Stimulated activated CD8-positive, alpha-beta memory T cell treated with anti-CD3 and anti-CD28 coated beads, Interleukin-4, amount 100 ng/mL, for 24 hours (primary cell): ENCODE measurements around the gene TTBK1.

ENCODE experiments used
- DNase-seq: peaks from one replicate; pipeline ENCODE4 v3.0.0-alpha.2; 2020; ENCODE audit warnings: low read depth

The TTBK1 gene

GRCh38 chr6:43273707-43274106 lies 30.4 kb downstream of the TTBK1 start:
- no peak for DNase-seq

- DNase-seq = no peak
These were observed 31.0 kb downstream of the TTBK1 start for GRCh38 chr6:43274127-43274915.

DNA sequence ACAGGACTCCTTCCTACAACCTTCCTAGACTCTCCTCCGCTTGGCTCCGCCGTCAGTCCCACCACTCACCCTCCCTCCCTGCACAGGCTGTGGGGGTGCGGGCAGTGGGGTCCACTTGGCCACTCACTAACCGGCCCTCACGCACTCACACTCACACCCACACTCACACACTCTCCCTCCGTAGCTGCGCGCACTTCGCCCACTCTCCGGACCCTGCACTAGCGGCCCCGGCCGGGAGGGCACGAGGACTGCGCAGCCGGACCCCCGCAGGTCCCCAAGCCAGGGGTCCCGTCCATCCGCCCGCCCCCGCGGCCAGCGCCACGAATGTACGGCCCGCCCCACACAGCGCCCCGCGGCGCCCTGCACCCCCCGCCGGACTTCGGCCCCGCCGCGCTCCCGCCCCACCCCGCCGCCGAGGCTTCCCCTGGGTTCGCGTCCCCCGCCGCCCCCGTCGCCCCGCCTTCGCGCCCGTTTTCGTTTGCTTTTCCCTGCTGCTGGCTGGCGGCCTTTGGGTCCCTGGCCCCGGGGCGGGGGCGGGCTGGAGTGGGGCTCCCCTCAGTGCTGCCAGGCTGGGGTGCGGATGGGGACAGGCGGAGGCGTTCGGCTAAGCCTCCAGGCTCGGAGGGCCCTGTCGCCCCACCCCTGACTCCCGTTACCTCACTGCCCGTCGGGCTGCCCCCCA lies 31.8 kb downstream of the TTBK1 start:
- DNase-seq = peak; percentile 15

DNA sequence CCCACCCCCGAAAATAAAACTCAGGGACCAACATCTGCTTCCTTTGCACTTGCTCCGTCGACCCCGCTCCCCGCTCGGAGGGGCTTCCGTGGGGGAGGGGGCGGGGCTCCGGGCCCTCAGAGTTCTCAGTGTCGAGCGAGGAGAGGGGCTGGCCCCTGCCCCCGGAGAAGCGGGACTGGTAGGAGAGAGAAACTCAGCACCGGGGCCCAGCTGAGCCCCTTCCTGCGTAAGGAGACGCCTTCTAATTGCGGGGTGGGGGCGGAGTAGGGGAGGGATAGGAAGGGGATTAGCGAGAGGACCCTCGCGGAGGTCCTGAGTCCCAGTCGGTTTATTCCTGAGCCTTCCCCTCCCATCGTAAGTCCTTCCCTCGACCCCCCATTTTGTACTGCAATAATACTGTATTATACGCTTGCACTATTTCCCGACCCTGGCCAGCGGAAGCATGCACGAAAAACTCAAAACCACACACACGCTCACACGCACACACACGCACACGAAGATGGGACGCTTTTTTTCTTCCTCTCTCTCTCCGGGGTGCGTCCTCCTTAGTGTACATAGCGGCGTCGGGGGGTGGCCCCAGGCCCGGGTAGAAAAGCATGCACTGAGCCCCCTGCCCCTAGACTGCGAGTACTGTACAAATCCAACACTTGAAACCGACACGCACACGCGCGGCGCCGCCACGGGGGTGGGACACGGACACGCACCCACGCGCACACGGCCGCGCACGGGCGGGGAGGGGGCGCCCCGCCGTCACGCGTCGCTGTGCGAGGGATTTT lies 32.7 kb downstream of the TTBK1 start:
- DNase-seq = no peak

DNA sequence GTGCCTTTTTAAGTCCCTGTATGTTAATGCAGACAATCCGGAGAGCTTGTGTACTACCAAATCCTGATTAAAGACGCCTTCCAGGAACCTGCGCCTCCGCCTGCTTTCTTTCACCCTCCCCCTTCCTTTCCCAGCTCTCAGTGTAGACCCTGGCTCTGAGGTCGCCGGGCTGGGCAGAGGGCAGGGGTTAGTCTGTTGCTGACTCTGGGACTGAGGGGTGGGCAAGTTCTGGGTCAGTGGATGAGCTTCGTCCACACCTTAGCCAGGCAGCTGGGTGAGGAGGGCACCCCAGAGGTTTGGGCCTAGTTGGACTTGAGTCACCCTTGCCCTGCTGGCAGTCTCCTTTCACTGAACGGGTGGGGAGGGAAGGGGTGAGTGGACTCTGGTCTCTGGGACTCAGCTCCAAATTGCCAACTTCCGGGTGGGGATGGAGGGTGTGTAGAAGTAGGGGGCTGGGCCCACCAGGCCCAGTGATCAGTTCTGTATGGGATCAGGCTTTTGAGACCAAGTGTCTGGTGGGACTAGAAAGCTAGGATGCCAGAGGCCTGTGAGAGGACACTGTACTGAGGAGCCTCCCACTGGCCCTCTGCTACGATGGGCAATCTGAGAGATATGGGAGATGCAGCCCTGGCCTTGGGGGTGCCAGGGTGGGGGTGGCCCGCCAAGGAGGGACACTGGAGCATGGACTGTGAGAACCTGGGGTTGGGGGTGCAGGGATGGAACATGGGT lies 33.5 kb downstream of the TTBK1 start:
- no peak for DNase-seq

DNA sequence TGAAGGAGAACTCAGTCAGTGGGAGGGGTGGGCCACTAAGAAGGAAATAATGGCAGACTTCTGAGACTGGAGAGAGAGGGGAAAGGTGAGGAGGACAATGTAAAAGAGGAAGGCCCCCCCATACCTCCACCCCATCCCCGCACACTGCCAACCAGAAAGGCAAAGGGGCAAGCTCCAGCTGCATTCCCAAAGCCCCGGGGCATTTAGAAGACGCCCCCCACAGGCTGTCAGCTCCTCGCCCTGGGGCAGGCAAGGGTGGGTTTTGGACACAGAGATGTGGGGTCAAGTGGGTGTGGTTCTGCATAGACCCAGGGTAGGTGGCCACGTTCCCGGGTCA lies 34.0 kb downstream of the TTBK1 start:
- no peak for DNase-seq

- DNase-seq = no peak
These were observed 34.6 kb downstream of the TTBK1 start for GRCh38 chr6:43277643-43278523.

GRCh38 chr6:43278524-43279078 lies 35.3 kb downstream of the TTBK1 start:
- DNase-seq = no peak

- DNase-seq = no peak
These were observed 37.0 kb downstream of the TTBK1 start for GRCh38 chr6:43280234-43280633.

DNA sequence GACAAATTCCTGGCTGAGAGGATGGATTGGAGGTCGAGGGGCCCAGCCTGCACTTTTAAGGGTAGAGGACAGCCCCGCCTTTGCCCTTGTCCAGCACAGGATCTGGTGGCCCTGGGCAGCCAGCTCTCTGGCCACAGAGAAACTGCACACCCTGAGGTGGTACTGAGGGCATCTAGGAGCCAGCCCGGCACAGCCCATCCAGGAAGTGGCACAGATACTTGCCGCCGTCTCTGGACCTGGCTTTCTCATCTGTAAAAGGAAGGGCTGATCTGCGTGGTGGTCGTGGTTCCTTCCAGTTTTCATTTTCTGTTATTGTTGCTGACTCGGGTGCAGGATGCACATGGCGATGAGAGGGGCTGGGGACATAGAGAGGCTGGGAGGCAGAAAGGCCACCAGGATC lies 38.8 kb downstream of the TTBK1 start:
- no peak for DNase-seq

DNA sequence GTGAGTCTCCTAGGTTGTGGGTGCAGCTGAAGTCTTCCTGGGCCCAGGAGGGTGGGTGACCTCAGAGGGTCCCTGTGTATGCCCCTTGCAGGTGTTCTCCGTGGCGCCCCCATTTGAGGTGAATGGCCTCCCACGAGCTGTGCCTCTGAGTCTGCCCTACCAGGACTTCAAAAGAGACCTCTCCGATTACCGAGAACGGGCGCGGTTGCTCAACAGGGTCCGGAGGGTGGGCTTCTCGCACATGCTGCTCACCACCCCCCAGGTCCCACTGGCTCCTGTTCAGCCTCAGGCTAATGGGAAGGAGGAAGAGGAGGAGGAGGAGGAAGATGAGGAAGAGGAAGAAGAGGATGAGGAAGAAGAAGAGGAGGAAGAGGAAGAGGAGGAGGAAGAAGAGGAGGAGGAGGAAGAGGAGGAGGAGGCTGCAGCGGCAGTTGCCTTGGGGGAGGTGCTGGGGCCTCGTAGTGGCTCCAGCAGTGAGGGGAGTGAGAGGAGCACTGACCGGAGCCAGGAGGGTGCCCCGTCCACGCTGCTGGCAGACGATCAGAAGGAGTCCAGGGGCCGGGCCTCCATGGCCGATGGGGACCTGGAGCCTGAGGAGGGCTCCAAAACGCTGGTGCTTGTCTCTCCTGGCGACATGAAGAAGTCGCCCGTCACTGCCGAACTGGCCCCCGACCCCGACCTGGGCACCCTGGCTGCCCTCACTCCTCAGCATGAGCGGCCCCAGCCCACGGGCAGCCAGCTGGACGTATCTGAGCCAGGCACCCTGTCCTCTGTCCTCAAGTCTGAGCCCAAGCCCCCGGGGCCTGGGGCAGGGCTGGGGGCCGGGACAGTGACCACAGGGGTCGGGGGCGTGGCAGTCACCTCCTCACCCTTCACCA lies 39.6 kb downstream of the TTBK1 start:
- DNase-seq = no peak

GRCh38 chr6:43283514-43283901 lies 40.2 kb downstream of the TTBK1 start:
- DNase-seq = no peak

DNA sequence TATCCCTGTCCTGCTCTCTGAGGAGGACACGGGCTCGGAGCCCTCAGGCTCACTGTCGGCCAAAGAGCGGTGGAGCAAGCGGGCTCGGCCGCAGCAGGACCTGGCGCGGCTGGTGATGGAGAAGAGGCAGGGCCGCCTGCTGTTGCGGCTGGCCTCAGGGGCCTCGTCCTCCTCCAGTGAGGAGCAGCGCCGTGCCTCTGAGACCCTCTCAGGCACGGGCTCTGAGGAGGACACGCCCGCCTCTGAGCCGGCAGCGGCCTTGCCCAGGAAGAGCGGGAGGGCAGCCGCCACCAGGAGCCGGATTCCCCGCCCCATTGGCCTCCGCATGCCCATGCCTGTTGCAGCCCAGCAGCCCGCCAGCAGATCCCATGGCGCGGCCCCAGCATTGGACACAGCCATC lies 40.6 kb downstream of the TTBK1 start:
- no peak for DNase-seq

DNA sequence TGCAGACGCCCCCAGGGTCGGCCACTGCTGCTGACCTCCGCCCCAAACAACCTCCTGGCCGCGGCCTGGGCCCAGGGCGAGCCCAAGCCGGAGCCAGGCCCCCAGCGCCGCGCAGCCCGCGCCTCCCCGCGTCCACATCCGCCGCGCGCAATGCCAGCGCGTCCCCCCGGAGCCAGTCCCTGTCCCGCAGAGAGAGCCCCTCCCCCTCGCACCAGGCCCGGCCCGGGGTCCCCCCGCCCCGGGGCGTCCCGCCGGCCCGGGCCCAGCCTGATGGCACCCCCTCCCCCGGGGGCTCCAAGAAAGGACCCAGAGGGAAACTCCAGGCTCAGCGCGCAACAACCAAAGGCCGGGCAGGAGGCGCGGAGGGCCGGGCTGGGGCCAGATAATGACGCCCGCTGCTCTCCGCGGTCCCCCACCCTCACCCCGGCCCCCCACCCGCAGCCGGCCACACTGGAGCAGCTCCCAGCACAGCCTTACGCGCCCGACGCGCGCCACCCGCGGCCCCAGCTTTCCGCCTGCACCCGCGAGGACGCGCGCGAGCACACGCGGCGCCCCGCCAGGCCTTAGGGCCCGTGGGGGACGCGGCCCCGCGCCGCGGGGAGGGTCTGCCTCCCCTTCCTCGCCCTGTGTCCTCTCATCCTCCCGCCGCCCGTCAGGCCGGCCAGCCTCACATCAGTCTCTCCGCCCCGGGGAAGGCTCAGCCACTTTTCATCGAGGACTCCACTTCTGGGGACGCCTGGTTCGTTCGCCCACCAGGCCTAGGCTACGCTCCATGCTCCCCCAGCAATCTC lies 41.9 kb downstream of the TTBK1 start:
- no peak for DNase-seq

GRCh38 chr6:43285832-43286231 lies 42.6 kb downstream of the TTBK1 start:
- no peak for DNase-seq

DNA sequence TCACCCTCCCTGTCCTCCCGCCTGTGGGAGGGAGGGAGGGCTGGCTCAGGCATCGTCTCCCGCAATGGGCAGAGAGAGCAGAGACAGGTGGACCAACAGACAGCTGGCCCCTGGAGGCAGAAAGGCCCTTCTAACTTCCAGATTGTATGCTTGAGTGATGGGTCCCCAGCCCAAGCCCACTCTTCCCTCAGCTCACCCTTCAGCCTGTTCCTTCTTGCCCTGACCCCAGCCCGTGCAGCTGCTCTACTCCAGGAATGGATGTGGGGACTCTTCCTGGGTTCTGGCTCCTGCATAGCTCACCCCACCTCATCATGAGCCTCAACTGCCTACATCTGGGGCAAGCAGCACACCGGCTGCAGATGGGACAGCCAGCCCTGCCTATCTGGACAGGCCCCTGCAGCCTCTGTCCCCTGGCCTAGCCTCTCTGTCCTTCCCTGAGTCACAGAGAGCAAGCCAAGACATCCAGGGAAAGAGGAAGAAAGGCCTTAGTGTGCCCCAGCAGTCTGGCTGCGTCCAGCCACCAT lies 43.2 kb downstream of the TTBK1 start:
- no peak for DNase-seq

GRCh38 chr6:43286980-43287716 lies 43.9 kb downstream of the TTBK1 start:
- DNase-seq = no peak
